Right lobe of liver (tissue), 6 donors: ENCODE data around the gene TESPA1. TPM values are rescaled to one million over a fixed set of nuclear protein-coding genes. Genes with fewer than 3 reads are reported as not detected.

Experiments
- ATAC-seq, 4 donors: fragments of 200-7000 bp; cut with Tn5 transposase; one replicate each; pipeline ENCODE4 v1.9.1; 2020; ENCODE audit warnings: mild to moderate bottlenecking in 4 of 4, moderate library complexity in 4 of 4
- DNase-seq, 3 donors: peaks; one replicate each; pipeline ENCODE4 v3.0.0-alpha.2; 2020
- H3K27ac ChIP-seq, 3 donors: fragments of 200-600 bp; one replicate each; pipeline ENCODE4 v1.8.0; 2022
- H3K27me3 ChIP-seq, 2 donors: fragments of 200-600 bp; one replicate each; pipeline ENCODE4 v1.8.0; 2022
- H3K36me3 ChIP-seq, 4 donors: fragments of 200-600 bp; sonication (generic) in 1 of 4; one replicate each; pipeline versions ENCODE4 v1.5.1 to v1.8.0; 2017 to 2022; ENCODE audit warnings: control low read depth in 1 of 4
- H3K4me1 ChIP-seq, 4 donors: fragments of 200-600 bp; sonication (generic) in 1 of 4; one replicate each; pipeline versions ENCODE4 v1.5.1 to v1.8.0; 2017 to 2022; ENCODE audit warnings: control low read depth in 1 of 4
- H3K4me3 ChIP-seq, 3 donors: fragments of 200-600 bp; one replicate each; pipeline ENCODE4 v1.8.0; 2022
- H3K9me3 ChIP-seq, 4 donors: fragments of 200-600 bp; sonication (generic) in 1 of 4; one replicate each; pipeline versions ENCODE4 v1.5.1 to v1.8.0; 2017 to 2022; ENCODE audit warnings: control low read depth in 1 of 4
- POLR2A ChIP-seq: fragments of 450-650 bp; IDR thresholded peaks from one replicate; pipeline ENCODE4 v1.6.1; 2017; ENCODE audit warnings: antibody characterized with exemption, mild to moderate bottlenecking
- WGBS: methylation state at CpG from one replicate; pipeline ENCODE4 v1.1.6; 2018; ENCODE audit warnings: low coverage, low lambda C conversion rate; ENCODE audit not compliant: insufficient coverage; ENCODE audit errors: missing lambda C conversion rate; 5-methylcytosine and 5-hydroxymethylcytosine counted together
- intact Hi-C, 2 donors: fragments of 100-400 bp; cut with DNase I; formaldehyde crosslinking; loops; one replicate each; pipeline versions ENCODE4 v1.11.2 to v1.14.1; 2022
- total RNA-seq, 6 experiments: library from RNA; depleted of rRNA in 2 of 6; stranded (reverse); fragments of >200 nt in 2 of 6; fragmentation: NEBNext Ultra II Directional in 3 of 6; extraction: Animal tissue kit (Norgen Biotek cat#: 25700) in 3 of 6; gene quantifications; one replicate each; pipeline versions ENCODE4 v1.1.0 to v1.2.4, GENCODE V29; 2016 to 2023
- TF ChIP-seq, protein P1 (sequence below), 4 donors: fragments of 200-600 bp in 3 of 4; fragments of 450-650 bp in 1 of 4; IDR thresholded peaks; one replicate each; pipeline versions ENCODE4 v1.5.1 to v1.8.0; 2016 to 2022; ENCODE audit warnings: antibody characterized with exemption in 4 of 4, mild to moderate bottlenecking in 2 of 4
- donor health status: DM: no; HTN: yes; CAD: no.
- donor health status: DM: no; HTN: no; CAD: no.
- donor health status: DM: no; HTN: no; CAD: no.
- donor health status: DM: no; HTN: yes; CAD: no.
- donor health status: DM: no; HTN: yes; CAD: no.

TESPA1 gene
- total RNA-seq, 6 experiments from 2014 or later: 0.09 to 1.2 (median 0.37) TPM; not detected in 1

DNA sequence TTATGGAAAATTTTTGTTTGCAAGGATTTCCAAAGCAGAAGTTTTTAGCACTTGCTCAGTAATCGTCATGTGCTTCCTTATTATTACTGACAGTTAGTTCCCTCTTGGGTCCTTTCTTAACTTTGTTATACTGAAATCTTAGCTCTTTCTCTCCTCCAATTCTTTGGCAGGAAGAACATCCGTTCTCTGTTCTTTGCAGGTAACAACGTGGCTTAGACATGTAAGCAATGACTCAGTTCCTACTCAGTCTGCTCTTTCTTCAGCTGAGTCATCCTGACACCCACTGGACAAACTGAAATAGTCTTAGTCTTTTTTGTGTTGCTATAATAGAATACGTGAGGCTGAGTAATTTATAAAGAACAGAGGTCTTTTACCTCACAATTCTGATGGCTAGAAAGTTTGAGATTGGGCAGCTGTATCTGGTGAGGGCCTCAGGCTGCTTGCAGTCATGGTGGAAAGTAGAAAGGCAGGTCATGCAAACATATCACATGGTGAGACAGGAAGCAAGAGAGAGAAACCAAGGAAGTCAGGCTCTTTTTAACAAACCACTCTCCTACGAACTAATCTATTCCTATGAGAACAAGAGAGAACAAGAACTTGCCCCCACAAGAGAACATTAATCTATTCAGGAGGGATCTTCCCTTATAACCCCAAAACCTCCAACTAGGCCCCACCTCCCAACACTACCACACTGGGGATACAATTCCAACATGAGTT, 49.2 kb downstream of the TESPA1 start:
- intact Hi-C loops: no loop called here
- Histone ChIP-seq H3K27me3 (no peaks in the 10 kb centered on the region), H3K36me3 (no peaks in the 10 kb centered on the region), H3K9me3 (no peaks in the 10 kb centered on the region), H3K4me1 (peaks cover 0 to 4% (median 0%) of the 10 kb centered on the region in 4 donors), H3K4me3 (no peak overlapping the region), H3K27ac (peak overlapping the region in 2 of 3 donors; percentile 15)
- WGBS: 35% methylated on average over 5 of the region's 5 CpGs
- ATAC-seq (peak; percentile 50 to 89 (median 62)), DNase-seq (no peak)
- no peak for TF ChIP-seq POLR2A
- TF ChIP-seq, protein P1, sequence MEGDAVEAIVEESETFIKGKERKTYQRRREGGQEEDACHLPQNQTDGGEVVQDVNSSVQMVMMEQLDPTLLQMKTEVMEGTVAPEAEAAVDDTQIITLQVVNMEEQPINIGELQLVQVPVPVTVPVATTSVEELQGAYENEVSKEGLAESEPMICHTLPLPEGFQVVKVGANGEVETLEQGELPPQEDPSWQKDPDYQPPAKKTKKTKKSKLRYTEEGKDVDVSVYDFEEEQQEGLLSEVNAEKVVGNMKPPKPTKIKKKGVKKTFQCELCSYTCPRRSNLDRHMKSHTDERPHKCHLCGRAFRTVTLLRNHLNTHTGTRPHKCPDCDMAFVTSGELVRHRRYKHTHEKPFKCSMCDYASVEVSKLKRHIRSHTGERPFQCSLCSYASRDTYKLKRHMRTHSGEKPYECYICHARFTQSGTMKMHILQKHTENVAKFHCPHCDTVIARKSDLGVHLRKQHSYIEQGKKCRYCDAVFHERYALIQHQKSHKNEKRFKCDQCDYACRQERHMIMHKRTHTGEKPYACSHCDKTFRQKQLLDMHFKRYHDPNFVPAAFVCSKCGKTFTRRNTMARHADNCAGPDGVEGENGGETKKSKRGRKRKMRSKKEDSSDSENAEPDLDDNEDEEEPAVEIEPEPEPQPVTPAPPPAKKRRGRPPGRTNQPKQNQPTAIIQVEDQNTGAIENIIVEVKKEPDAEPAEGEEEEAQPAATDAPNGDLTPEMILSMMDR (IDR thresholded peaks at IDR 0.05): no peak

DNA sequence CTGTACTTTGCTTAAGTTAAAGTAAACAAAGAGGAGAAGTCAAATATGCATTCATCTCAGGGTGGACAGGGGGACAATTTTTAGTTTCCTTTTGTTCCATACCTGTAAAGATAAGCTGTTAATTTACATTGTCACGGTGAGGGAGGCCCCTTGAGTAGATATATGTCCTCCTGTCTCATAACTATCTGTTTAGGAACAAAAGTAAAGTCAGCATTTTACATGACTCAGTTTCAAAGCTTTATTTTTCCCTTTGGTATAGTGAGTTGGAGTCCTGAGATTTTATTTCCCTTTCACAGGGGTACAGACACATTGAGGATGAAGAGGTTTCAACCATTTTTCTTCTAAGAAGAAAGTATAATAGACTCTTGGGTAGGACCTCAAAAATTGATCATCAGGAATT, 50.1 kb downstream of the TESPA1 start:
- no peak for TF ChIP-seq POLR2A
- TF ChIP-seq, protein P1 (IDR thresholded peaks at IDR 0.05): no peak
- WGBS: 69% methylated on average over 1 of the region's 1 CpG
- H3K9me3 ChIP-seq: no peaks in the 10 kb centered on the region
- peaks cover 0 to 4% (median 0%) of the 10 kb centered on the region in 4 donors for H3K4me1 ChIP-seq
- intact Hi-C loops: no loop called here
- no peaks in the 10 kb centered on the region for H3K36me3 ChIP-seq
- H3K27ac ChIP-seq: no peak overlapping the region
- H3K4me3 ChIP-seq: no peak overlapping the region
- H3K27me3 ChIP-seq: no peaks in the 10 kb centered on the region
- ATAC-seq (no peak), DNase-seq (no peak)

DNA sequence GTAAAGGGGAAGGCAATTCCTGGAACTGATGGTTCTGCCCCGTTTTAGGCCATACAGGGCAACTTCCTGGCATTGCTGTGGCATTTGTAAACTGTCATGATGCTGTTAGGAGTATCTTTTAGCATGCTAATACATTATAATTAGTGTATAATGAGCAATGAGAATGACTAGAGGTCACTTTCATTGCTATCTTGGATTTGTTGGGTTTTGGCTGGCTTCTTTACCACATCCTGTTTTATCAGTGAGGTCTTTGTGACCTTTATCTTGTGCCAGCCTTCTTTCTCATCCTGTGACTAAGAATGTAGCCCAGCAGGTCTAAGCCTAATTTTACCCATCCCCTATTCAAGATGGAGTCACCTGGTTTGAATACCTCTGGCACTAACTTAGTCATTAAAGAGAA, 51.2 kb downstream of the TESPA1 start:
- no peak overlapping the region for H3K27ac ChIP-seq
- ATAC-seq: peak in 1 of 4 donors; percentile 63
- TF ChIP-seq POLR2A: no peak
- TF ChIP-seq, protein P1 (IDR thresholded peaks at IDR 0.05): no peak
- H3K4me3 ChIP-seq: no peak overlapping the region
- no peaks in the 10 kb centered on the region for H3K36me3 ChIP-seq
- no peaks in the 10 kb centered on the region for H3K27me3 ChIP-seq
- H3K9me3 ChIP-seq: no peaks in the 10 kb centered on the region
- intact Hi-C loops: no loop called here
- 20% methylated on average over 1 of the region's 1 CpG for WGBS
- DNase-seq: no peak
- peaks cover 0 to 4% (median 0%) of the 10 kb centered on the region in 4 donors for H3K4me1 ChIP-seq

DNA sequence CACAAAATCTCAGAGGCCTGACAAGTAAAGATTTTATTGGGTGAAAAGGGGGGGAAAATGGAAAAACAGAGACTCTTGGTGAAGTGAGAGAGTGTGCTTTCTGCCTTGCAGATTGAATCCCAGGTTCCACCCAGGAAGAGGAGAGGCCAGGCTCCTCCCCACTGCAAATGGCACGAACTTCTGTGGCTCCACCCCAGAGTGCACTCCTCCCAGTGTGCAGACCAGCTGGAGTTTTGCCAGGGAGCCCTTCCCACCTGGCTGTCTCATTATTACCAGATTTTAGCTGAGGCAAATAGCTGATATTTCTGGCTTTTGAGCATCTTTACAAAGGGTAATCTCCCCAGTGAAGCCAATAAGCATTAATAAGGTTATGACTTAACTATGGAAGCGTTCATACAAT, 51.9 kb downstream of the TESPA1 start:
- Histone ChIP-seq H3K27me3 (no peaks in the 10 kb centered on the region), H3K4me1 (peaks cover 0 to 4% (median 0%) of the 10 kb centered on the region in 4 donors), H3K4me3 (no peak overlapping the region), H3K27ac (no peak overlapping the region), H3K9me3 (no peaks in the 10 kb centered on the region), H3K36me3 (no peaks in the 10 kb centered on the region)
- intact Hi-C loops: no loop called here
- no peak for ATAC-seq
- no peak for DNase-seq
- TF ChIP-seq POLR2A: no peak
- TF ChIP-seq, protein P1 (IDR thresholded peaks at IDR 0.05): no peak
- 52% methylated on average over 2 of the region's 2 CpGs for WGBS
